Colonic mucosa (tissue), 4 donors: Measurements from ENCODE around the gene KATNA1. TPM values are rescaled to one million over a fixed set of nuclear protein-coding genes. Genes with fewer than 3 reads are reported as not detected.
"Not testable (repeated sequence)": the region's sequence is repeated elsewhere in the genome, so short reads cannot be mapped to it uniquely, and the experiment has no call there.

Experiments
- DNase-seq: peaks from one replicate; pipeline ENCODE4 v3.0.0-alpha.2; 2020
- H3K27ac ChIP-seq: fragments of 200-600 bp; one replicate; pipeline ENCODE4 v1.8.0; 2021
- H3K27me3 ChIP-seq: fragments of 200-600 bp; one replicate; pipeline ENCODE4 v1.8.0; 2021
- H3K36me3 ChIP-seq: fragments of 200-600 bp; one replicate; pipeline ENCODE4 v1.8.0; 2021
- H3K4me1 ChIP-seq: fragments of 200-600 bp; one replicate; pipeline ENCODE4 v1.8.0; 2021; ENCODE audit warnings: mild to moderate bottlenecking
- H3K4me3 ChIP-seq: fragments of 200-600 bp; one replicate; pipeline ENCODE4 v1.8.0; 2021
- H3K9ac ChIP-seq, 2 donors: one replicate each; pipeline ENCODE4 v1.7.0; 2013; ENCODE audit warnings: control low read depth in 2 of 2, low read depth in 2 of 2, low read length in 2 of 2
- H3K9me3 ChIP-seq: fragments of 200-600 bp; one replicate; pipeline ENCODE4 v1.8.0; 2021
- CTCF ChIP-seq: fragments of 200-600 bp; IDR thresholded peaks from one replicate; pipeline ENCODE4 v1.8.0; 2022; ENCODE audit warnings: antibody characterized with exemption, mild to moderate bottlenecking
- intact Hi-C: fragments of 100-400 bp; cut with DNase I; formaldehyde crosslinking; loops from one replicate; pipeline ENCODE4 v1.14.1; 2022
- total RNA-seq, 2 donors: library from RNA; stranded (reverse); fragmentation: NEBNext Ultra II Directional in 1 of 2; extraction: Animal tissue kit (Norgen Biotek cat#: 25700) in 1 of 2; gene quantifications; one replicate each; pipeline ENCODE4 v1.2.1, GENCODE V29; 2021
- donor health status: healthy.
- donor health status: DM: no; HTN: no; CAD: no.
- donor health status: DM: no; HTN: no; CAD: no.

Gene KATNA1
- total RNA-seq, 2 donors from 2014 or later, result 11.8 to 14.3 TPM

GRCh38 chr6:149686230-149686629 lies 37.7 kb upstream of the KATNA1 start:
- no peak for DNase-seq
- Histone ChIP-seq H3K4me1 (no peaks in the 10 kb centered on the region), H3K4me3 (no peak overlapping the region), H3K9ac (no peak overlapping the region), H3K36me3 (no peaks in the 10 kb centered on the region), H3K27ac (no peak overlapping the region), H3K27me3 (no peaks in the 10 kb centered on the region), H3K9me3 (no peaks in the 10 kb centered on the region)
- TF ChIP-seq CTCF, result no peak
- intact Hi-C loops, result no loop called here

GRCh38 chr6:149683256-149683859 lies 34.8 kb upstream of the KATNA1 start:
- H3K9me3 ChIP-seq, result no peaks in the 10 kb centered on the region
- H3K9ac ChIP-seq, result no peak overlapping the region
- intact Hi-C loops, result no loop called here
- no peak overlapping the region for H3K4me3 ChIP-seq
- TF ChIP-seq CTCF, result no peak
- H3K27me3 ChIP-seq, result no peaks in the 10 kb centered on the region
- no peak for DNase-seq
- no peaks in the 10 kb centered on the region for H3K4me1 ChIP-seq
- H3K27ac ChIP-seq, result no peak overlapping the region
- H3K36me3 ChIP-seq, result no peaks in the 10 kb centered on the region

GRCh38 chr6:149681845-149682244 lies 33.3 kb upstream of the KATNA1 start:
- H3K9ac ChIP-seq, H3K4me3 ChIP-seq, H3K27ac ChIP-seq, DNase-seq, intact Hi-C loops, H3K9me3 ChIP-seq, H3K4me1 ChIP-seq, H3K36me3 ChIP-seq, H3K27me3 ChIP-seq: not testable (repeated sequence)

GRCh38 chr6:149681209-149681608 lies 32.7 kb upstream of the KATNA1 start:
- no peak for TF ChIP-seq CTCF
- Histone ChIP-seq H3K36me3 (no peaks in the 10 kb centered on the region), H3K27ac (no peak overlapping the region), H3K9ac (no peak overlapping the region), H3K4me1 (no peaks in the 10 kb centered on the region), H3K27me3 (no peaks in the 10 kb centered on the region), H3K9me3 (no peaks in the 10 kb centered on the region), H3K4me3 (no peak overlapping the region)
- intact Hi-C loops, result no loop called here
- no peak for DNase-seq

- no peak overlapping the region for H3K9ac ChIP-seq
- no peaks in the 10 kb centered on the region for H3K36me3 ChIP-seq
- no peak for DNase-seq
- H3K27ac ChIP-seq, result no peak overlapping the region
- no peaks in the 10 kb centered on the region for H3K4me1 ChIP-seq
- intact Hi-C loops, result no loop called here
- no peaks in the 10 kb centered on the region for H3K9me3 ChIP-seq
- no peaks in the 10 kb centered on the region for H3K27me3 ChIP-seq
- no peak for TF ChIP-seq CTCF
- no peak overlapping the region for H3K4me3 ChIP-seq
Measured at GRCh38 chr6:149680503-149680902, 32.0 kb upstream of the KATNA1 start.

- H3K27ac ChIP-seq, H3K9ac ChIP-seq, H3K4me3 ChIP-seq, H3K36me3 ChIP-seq, H3K4me1 ChIP-seq, H3K9me3 ChIP-seq, DNase-seq, intact Hi-C loops, H3K27me3 ChIP-seq: not testable (repeated sequence)
Measured at GRCh38 chr6:149672265-149672664, 23.8 kb upstream of the KATNA1 start.
